HL-60/S4 (cell line): Measurements from ENCODE around the gene BRD2.

ENCODE experiments used
- in situ Hi-C: fragments of 300-500 bp; cut with MboI; formaldehyde crosslinking; loops from 2 replicates; pipeline ENCODE4 v1.14.3; 2022; ENCODE audit warnings: low sequenced_read_pairs

Gene BRD2

GRCh38 chr6:33021917-33022316 is 53.5 kb downstream of the BRD2 start:
- in situ Hi-C loops, result no loop called here

- in situ Hi-C loops, result no loop called here
Observed at GRCh38 chr6:33023536-33023935, 55.1 kb downstream of the BRD2 start.

- in situ Hi-C loops, result no loop called here
Observed at GRCh38 chr6:33024521-33024920, 56.1 kb downstream of the BRD2 start.

- in situ Hi-C loops, result no loop called here
Observed at GRCh38 chr6:33028220-33028849, 59.9 kb downstream of the BRD2 start.

- in situ Hi-C loops, result no loop called here
Observed at GRCh38 chr6:33029328-33030184, 61.2 kb downstream of the BRD2 start.

- in situ Hi-C loops, result no loop called here
Observed at GRCh38 chr6:33030245-33030644, 61.9 kb downstream of the BRD2 start.
